Pancreas (tissue), 10 donors: ENCODE measurements around the gene SND1. TPM values are rescaled to one million over a fixed set of nuclear protein-coding genes. Genes with fewer than 3 reads are reported as not detected.

Experiments
- ATAC-seq, 4 donors: fragments of 200-7000 bp; cut with Tn5 transposase; one replicate each; pipeline versions ENCODE4 v1.8.0 to v1.9.1; 2020; ENCODE audit warnings: mild to moderate bottlenecking in 4 of 4, moderate library complexity in 4 of 4
- DNase-seq, 6 donors: peaks; one replicate each; pipeline ENCODE4 v3.0.0-alpha.2; 2020
- FAIRE-seq: peaks from 2 replicates; lab custom pipeline; 2012; peaks lifted over from hg19 to GRCh38; lab: Jason Lieb, UNC
- H3K27ac ChIP-seq, 4 donors: fragments of 200-600 bp; sonication (generic); 1 replicate in 3 of 4; 2 replicates in 1 of 4; pipeline versions ENCODE4 v1.5.0 to v1.8.0; 2020
- H3K27me3 ChIP-seq, 4 donors: fragments of 200-600 bp; one replicate each; pipeline ENCODE4 v1.8.0; 2021
- H3K36me3 ChIP-seq, 3 donors: fragments of 200-600 bp; sonication (generic) in 1 of 3; one replicate each; pipeline versions ENCODE4 v1.5.0 to v1.8.0; 2020 to 2021
- H3K4me1 ChIP-seq, 3 donors: fragments of 200-600 bp; one replicate each; pipeline ENCODE4 v1.8.0; 2021
- H3K4me3 ChIP-seq, 4 donors: fragments of 200-600 bp; sonication (generic) in 2 of 4; one replicate each; pipeline versions ENCODE4 v1.5.0 to v1.8.0; 2020 to 2021
- H3K9me3 ChIP-seq, 4 donors: fragments of 200-600 bp; one replicate each; pipeline ENCODE4 v1.8.0; 2021
- WGBS, 2 donors: extraction: QIAGEN DNeasy Blood & Tissue Kit; methylation state at CpG; one replicate each; pipeline ENCODE4 v1.1.7; 2013; 5-methylcytosine and 5-hydroxymethylcytosine counted together
- intact Hi-C, 3 donors: fragments of 100-400 bp; cut with DNase I; formaldehyde crosslinking; loops; one replicate each; pipeline versions ENCODE4 v1.11.1 to v1.14.2; 2022
- polyA plus RNA-seq, 2 donors: library from polyadenylated mRNA; stranded (reverse); fragments of 200-250 nt; gene quantifications; one replicate each; pipeline ENCODE4 v1.2.3, GENCODE V29; 2013
- total RNA-seq, 6 donors: library from RNA; stranded (reverse); fragmentation: NEBNext Ultra II Directional in 4 of 6; extraction: Animal tissue kit (Norgen Biotek cat#: 25700) in 4 of 6; gene quantifications; one replicate each; pipeline versions ENCODE4 v1.2.1 to v1.2.4, GENCODE V29; 2021 to 2023
- TF ChIP-seq, protein P1 (sequence below), 4 donors: fragments of 200-600 bp; sonication (generic) in 3 of 4; IDR thresholded peaks; one replicate each; pipeline versions ENCODE4 v1.5.0 to v1.8.0; 2021; ENCODE audit warnings: antibody characterized with exemption in 4 of 4
- donor health status: healthy with polysubstance abuse.
- donor health status: DM: no; HTN: no; CAD: no; lungs with moderate emphysema.
- donor health status: DM: no; HTN: no; CAD: no.
- donor health status: control.
- donor health status: control.
- donor health status: Bipolar disorder and iron deficiency.
- donor health status: DM: yes; HTN: yes; CAD: no.
- donor health status: DM: no; HTN: no; CAD: no.
- donor health status: DM: no; HTN: no; CAD: no.
- donor health status: DM: yes; HTN: yes; CAD: no.

Gene SND1
- total and polyA plus RNA-seq, 8 donors = 84.1 to 308 (median 225) TPM

DNA sequence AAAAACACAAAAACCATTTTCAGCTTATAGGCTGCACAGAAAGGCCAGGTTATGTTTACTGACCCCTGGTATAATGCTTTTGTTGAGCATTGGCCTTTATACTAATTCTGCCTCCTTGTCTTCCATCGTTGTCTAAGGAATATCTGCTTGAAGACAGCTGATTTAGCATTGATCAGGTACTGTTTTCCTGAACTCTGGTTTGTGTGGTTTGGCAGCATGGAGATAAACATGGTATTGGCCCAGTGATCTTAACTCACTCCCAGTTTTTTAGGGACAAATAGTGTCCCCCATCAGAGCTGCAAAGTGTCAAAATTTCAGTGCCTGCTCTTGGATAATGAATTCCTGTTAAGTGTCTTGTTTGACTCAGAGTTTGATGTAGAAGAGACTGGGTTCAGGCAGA, 100.8 kb downstream of the SND1 start:
- intact Hi-C loops = no loop called here
- no peak overlapping the region for H3K27ac ChIP-seq
- WGBS, 2 donors = 25 to 52% methylated on average over 1 of the region's 1 CpG
- no peak for FAIRE-seq
- no peak overlapping the region for H3K4me3 ChIP-seq
- peaks cover 0 to 7% (median 6%) of the 10 kb centered on the region in 3 donors for H3K4me1 ChIP-seq
- DNase-seq = no peak
- no peak for ATAC-seq
- TF ChIP-seq, protein P1, sequence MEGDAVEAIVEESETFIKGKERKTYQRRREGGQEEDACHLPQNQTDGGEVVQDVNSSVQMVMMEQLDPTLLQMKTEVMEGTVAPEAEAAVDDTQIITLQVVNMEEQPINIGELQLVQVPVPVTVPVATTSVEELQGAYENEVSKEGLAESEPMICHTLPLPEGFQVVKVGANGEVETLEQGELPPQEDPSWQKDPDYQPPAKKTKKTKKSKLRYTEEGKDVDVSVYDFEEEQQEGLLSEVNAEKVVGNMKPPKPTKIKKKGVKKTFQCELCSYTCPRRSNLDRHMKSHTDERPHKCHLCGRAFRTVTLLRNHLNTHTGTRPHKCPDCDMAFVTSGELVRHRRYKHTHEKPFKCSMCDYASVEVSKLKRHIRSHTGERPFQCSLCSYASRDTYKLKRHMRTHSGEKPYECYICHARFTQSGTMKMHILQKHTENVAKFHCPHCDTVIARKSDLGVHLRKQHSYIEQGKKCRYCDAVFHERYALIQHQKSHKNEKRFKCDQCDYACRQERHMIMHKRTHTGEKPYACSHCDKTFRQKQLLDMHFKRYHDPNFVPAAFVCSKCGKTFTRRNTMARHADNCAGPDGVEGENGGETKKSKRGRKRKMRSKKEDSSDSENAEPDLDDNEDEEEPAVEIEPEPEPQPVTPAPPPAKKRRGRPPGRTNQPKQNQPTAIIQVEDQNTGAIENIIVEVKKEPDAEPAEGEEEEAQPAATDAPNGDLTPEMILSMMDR (IDR thresholded peaks at IDR 0.05) = no peak
- H3K9me3 ChIP-seq = no peaks in the 10 kb centered on the region
- no peaks in the 10 kb centered on the region for H3K36me3 ChIP-seq
- no peaks in the 10 kb centered on the region for H3K27me3 ChIP-seq

DNA sequence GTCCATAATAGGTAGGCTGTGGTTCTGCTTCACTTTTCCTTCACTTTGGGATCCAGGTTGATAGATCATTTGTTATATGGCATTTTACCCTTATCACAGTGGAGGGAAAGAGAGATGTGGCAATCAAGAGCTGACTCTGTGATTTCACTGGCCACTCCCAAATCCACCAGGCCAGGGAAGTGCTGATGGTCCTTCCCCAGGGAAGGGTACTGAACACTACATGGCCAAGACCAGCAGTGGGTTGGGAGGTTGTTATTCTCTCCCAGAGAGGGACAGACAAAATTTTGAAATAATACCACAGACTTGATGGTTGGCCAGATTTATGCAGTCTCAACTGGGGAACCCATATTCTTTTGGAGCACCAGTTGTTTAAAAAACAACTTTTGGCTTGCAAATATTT, 102.5 kb downstream of the SND1 start:
- intact Hi-C loops = no loop called here
- Histone ChIP-seq H3K4me3 (no peak overlapping the region), H3K36me3 (no peaks in the 10 kb centered on the region), H3K9me3 (no peaks in the 10 kb centered on the region), H3K4me1 (peaks cover 3 to 11% (median 6%) of the 10 kb centered on the region in 3 donors), H3K27ac (no peak overlapping the region), H3K27me3 (no peaks in the 10 kb centered on the region)
- no peak for FAIRE-seq
- no peak for DNase-seq
- ATAC-seq = peak in 2 of 4 donors; percentile 28 to 30
- TF ChIP-seq, protein P1 (IDR thresholded peaks at IDR 0.05) = no peak

GRCh38 chr7:127755521-127755920, 103.5 kb downstream of the SND1 start:
- Histone ChIP-seq H3K27me3 (no peaks in the 10 kb centered on the region), H3K36me3 (no peaks in the 10 kb centered on the region), H3K4me3 (no peak overlapping the region), H3K27ac (no peak overlapping the region), H3K9me3 (no peaks in the 10 kb centered on the region), H3K4me1 (peaks cover 13 to 17% (median 17%) of the 10 kb centered on the region in 3 donors)
- intact Hi-C loops = no loop called here
- ATAC-seq (no peak), FAIRE-seq (no peak), DNase-seq (no peak)
- TF ChIP-seq, protein P1 (IDR thresholded peaks at IDR 0.05) = no peak
- WGBS, 2 donors = 73 to 80% methylated on average over 6 of the region's 6 CpGs

DNA sequence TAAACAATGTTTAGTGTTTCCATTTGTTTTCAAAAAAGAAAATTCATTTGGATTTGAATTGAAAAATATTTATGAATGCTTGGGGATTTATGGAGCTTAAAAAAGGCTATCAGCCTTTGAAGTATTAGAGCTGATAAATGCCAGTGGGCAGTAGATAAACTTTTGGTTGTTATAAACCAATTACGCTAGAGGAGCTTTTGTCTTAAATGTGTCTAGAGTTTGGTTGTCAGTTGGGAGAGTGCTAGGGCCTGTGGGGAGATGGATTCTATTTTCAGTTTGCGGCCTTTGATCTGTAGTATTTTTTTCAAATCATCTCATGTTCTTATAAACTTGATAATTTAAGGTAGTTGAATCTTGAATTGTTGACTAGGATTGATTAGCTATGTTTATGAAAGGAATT, 104.0 kb downstream of the SND1 start:
- no peak for DNase-seq
- Histone ChIP-seq H3K4me3 (no peak overlapping the region), H3K36me3 (no peaks in the 10 kb centered on the region), H3K4me1 (peaks cover 16 to 20% (median 17%) of the 10 kb centered on the region in 3 donors), H3K27ac (no peak overlapping the region), H3K9me3 (no peaks in the 10 kb centered on the region), H3K27me3 (no peaks in the 10 kb centered on the region)
- intact Hi-C loops = no loop called here
- WGBS, 2 donors = 79 to 83% methylated on average over 2 of the region's 2 CpGs
- no peak for ATAC-seq
- TF ChIP-seq, protein P1 (IDR thresholded peaks at IDR 0.05) = no peak
- no peak for FAIRE-seq

GRCh38 chr7:127758105-127758504, 106.1 kb downstream of the SND1 start:
- FAIRE-seq (no peak), ATAC-seq (no peak), DNase-seq (no peak)
- H3K27ac ChIP-seq = no peak overlapping the region
- intact Hi-C loops = no loop called here
- H3K4me3 ChIP-seq = no peak overlapping the region
- WGBS, 2 donors = 97 to 100% methylated on average over 1 of the region's 1 CpG
- H3K36me3 ChIP-seq = no peaks in the 10 kb centered on the region
- peaks cover 16 to 20% (median 17%) of the 10 kb centered on the region in 3 donors for H3K4me1 ChIP-seq
- no peaks in the 10 kb centered on the region for H3K9me3 ChIP-seq
- TF ChIP-seq, protein P1 (IDR thresholded peaks at IDR 0.05) = no peak
- no peaks in the 10 kb centered on the region for H3K27me3 ChIP-seq
